Transverse colon (tissue), 3 donors: ENCODE data around the gene SARDH.

Experiments used
- EP300 ChIP-seq: sonication (generic); formaldehyde crosslinking; IDR thresholded peaks from one replicate; pipeline ENCODE4 v1.6.1; 2017; ENCODE audit warnings: antibody characterized with exemption, low read depth
- POLR2A ChIP-seq: fragments of 450-650 bp; IDR thresholded peaks from one replicate; pipeline ENCODE4 v1.6.1; 2016; ENCODE audit warnings: antibody characterized with exemption, mild to moderate bottlenecking, moderate library complexity
- POLR2AphosphoS5 ChIP-seq, 3 donors: sonication (generic); formaldehyde crosslinking; IDR thresholded peaks; one replicate each; pipeline ENCODE4 v1.6.1; 2016; ENCODE audit warnings: antibody characterized with exemption in 3 of 3

GRCh38 chr9:133665535-133665934 lies 72.6 kb downstream of the SARDH start:
- TF ChIP-seq POLR2A = no peak
- no peak for TF ChIP-seq POLR2AphosphoS5 (IDR thresholded peaks at IDR 0.05)
- TF ChIP-seq EP300 = no peak
